ENCODE data around the gene RAPGEF3.

GRCh38 chr12:47737936-47738594, 20.6 kb downstream of the RAPGEF3 start:
- TF ChIP-seq CTCF (IDR thresholded peaks at IDR 0.05; ENCODE audit: insufficient read depth, low read length) (no peak), POLR2AphosphoS5 (IDR thresholded peaks at IDR 0.05; ENCODE audit: low read depth) (no peak), REST (IDR thresholded peaks at IDR 0.05; ENCODE audit: insufficient replicate concordance, low read depth) (no peak)

Data from HL-60 (cell line).